PC-9 (cell line): ENCODE data around the gene PCGF3. TPM values are rescaled to one million over a fixed set of nuclear protein-coding genes. Genes with fewer than 3 reads are reported as not detected.
"Not testable (repeated sequence)": the region's sequence is repeated elsewhere in the genome, so short reads cannot be mapped to it uniquely, and the experiment has no call there.

Source experiments
- BruUV-seq: library from RNA; stranded (reverse); fragments of 400-500 nt; replicated peaks from 2 replicates; lab custom pipeline; 2021; lab: Mats Ljungman, UMichigan
- CTCF ChIA-PET: fragments of 300-600 bp; sonication (Branson Sonifier 250); formaldehyde crosslinking; loops from one replicate; lab custom pipeline; 2022; ENCODE audit warnings: antibody characterized with exemption; lab: Charles Lee
- POLR2A ChIA-PET: fragments of 300-600 bp; sonication (Branson Sonifier 250); formaldehyde crosslinking; loops from one replicate; lab custom pipeline; 2022; ENCODE audit warnings: antibody characterized with exemption; ENCODE audit not compliant: unreplicated experiment; lab: Charles Lee
- DNase-seq, 2 experiments: peaks; one replicate each; pipeline versions ENCODE4 v3.0.0 to v3.0.0-alpha.2; 2015 to 2022; ENCODE audit warnings: mixed read lengths in 1 of 2
- H2AFZ ChIP-seq: fragments of 200-600 bp; sonication (generic); 2 replicates; pipeline ENCODE4 v1.8.1; 2017; ENCODE audit warnings: antibody characterized with exemption
- H3F3A ChIP-seq: fragments of 200-600 bp; sonication (generic); 2 replicates; pipeline ENCODE4 v1.8.1; 2017; ENCODE audit warnings: antibody characterized with exemption, mild to moderate bottlenecking, low read depth; ENCODE audit not compliant: insufficient read depth
- H3K27ac ChIP-seq: fragments of 200-600 bp; sonication (generic); 2 replicates; pipeline ENCODE4 v1.6.1; 2016; ENCODE audit warnings: mixed run types
- H3K27me3 ChIP-seq: fragments of 200-600 bp; sonication (generic); 2 replicates; pipeline ENCODE4 v1.6.1; 2016; ENCODE audit warnings: low read depth, mixed run types; ENCODE audit not compliant: insufficient read depth
- H3K36me3 ChIP-seq: fragments of 200-600 bp; sonication (generic); 2 replicates; pipeline ENCODE4 v1.6.1; 2016; ENCODE audit warnings: low read depth, mixed run types
- H3K4me1 ChIP-seq: fragments of 200-600 bp; sonication (generic); replicated peaks from 2 replicates; pipeline ENCODE4 v1.6.1; 2016; ENCODE audit warnings: mixed run types; ENCODE audit not compliant: insufficient read depth
- H3K4me2 ChIP-seq: fragments of 200-600 bp; sonication (generic); 2 replicates; pipeline ENCODE4 v1.6.1; 2017; ENCODE audit warnings: mixed run types
- H3K4me3 ChIP-seq: fragments of 200-600 bp; sonication (generic); 2 replicates; pipeline ENCODE4 v1.6.1; 2016; ENCODE audit warnings: mixed run types
- H3K79me2 ChIP-seq: fragments of 200-600 bp; sonication (generic); 2 replicates; pipeline ENCODE4 v1.6.1; 2017; ENCODE audit warnings: low read depth, mixed run types
- H3K9me2 ChIP-seq: fragments of 200-600 bp; sonication (generic); 2 replicates; pipeline ENCODE4 v1.8.1; 2017; ENCODE audit warnings: mild to moderate bottlenecking; ENCODE audit not compliant: insufficient read depth
- H3K9me3 ChIP-seq: fragments of 200-600 bp; sonication (generic); 2 replicates; pipeline ENCODE4 v1.8.1; 2016; ENCODE audit warnings: low read depth; ENCODE audit not compliant: insufficient read depth
- H4K20me1 ChIP-seq: fragments of 200-600 bp; sonication (generic); 2 replicates; pipeline ENCODE4 v1.8.1; 2017; ENCODE audit not compliant: insufficient read depth
- CTCF ChIP-seq: fragments of 200-600 bp; sonication (generic); conservative IDR thresholded peaks from 2 replicates; pipeline ENCODE4 v1.6.1; 2017; ENCODE audit warnings: mixed run types, antibody characterized with exemption, mild to moderate bottlenecking, moderate library complexity
- EZH2 ChIP-seq: fragments of 200-600 bp; sonication (generic); IDR thresholded peaks from 2 replicates; pipeline ENCODE4 v1.8.0; 2017; ENCODE audit warnings: antibody characterized with exemption, low read depth
- intact Hi-C: fragments of 100-400 bp; cut with micrococcal nuclease; formaldehyde crosslinking; loops from one replicate; pipeline ENCODE4 v1.10.0; 2022; ENCODE audit not compliant: unreplicated experiment
- total RNA-seq: library from RNA; stranded (reverse); gene quantifications from 2 replicates; pipeline ENCODE4 v1.2.3, GENCODE V29; 2021

PCGF3 gene
- total RNA-seq, 1 experiment from 2014 or later: 60.8 TPM

- Histone ChIP-seq H4K20me1 (peaks cover 60% of the 10 kb centered on the region), H3K4me2 (no peak overlapping the region; the same call in 1 of the 2 replicates)
- intact Hi-C loops: no loop called here
These were observed 73.9 kb downstream of the PCGF3 start for GRCh38 chr4:779555-779954.

GRCh38 chr4:780255-780654 lies 74.6 kb downstream of the PCGF3 start:
- peak overlapping the region; percentile 98 for H3K4me2 ChIP-seq
- H3K27me3 ChIP-seq, H3K9me2 ChIP-seq, CTCF ChIA-PET, H2AFZ ChIP-seq, POLR2A ChIA-PET, H3K9me3 ChIP-seq, DNase-seq: not testable (repeated sequence)
- H4K20me1 ChIP-seq: peaks cover 53% of the 10 kb centered on the region
- peaks cover 63% of the 10 kb centered on the region for H3K79me2 ChIP-seq
- peak overlapping the region; percentile 92; the same call in 1 of the 2 replicates for H3K27ac ChIP-seq
- peaks cover 57% of the 10 kb centered on the region; the same call in 1 of the 2 replicates for H3F3A ChIP-seq
- H3K4me1 ChIP-seq: peaks cover 24% of the 10 kb centered on the region
- TSS peak; percentile 43 for BruUV-seq
- peaks cover 38% of the 10 kb centered on the region for H3K36me3 ChIP-seq
- intact Hi-C loops: loop anchor here (10.0 kb wide), 1 partner anchor 55 kb away; no protein-coding TSS in a partner anchor
- H3K4me3 ChIP-seq: peak overlapping the region; percentile 90

More at GRCh38 chr4:779555-779954, 73.9 kb downstream of the PCGF3 start:
- Histone ChIP-seq H3F3A (peaks cover 60% of the 10 kb centered on the region; the same call in 1 of the 2 replicates), H3K4me3 (peak overlapping the region; percentile 90; the same call in 1 of the 2 replicates), H3K27ac (no peak overlapping the region), H3K27me3 (no peaks in the 10 kb centered on the region), H3K79me2 (peaks cover 70% of the 10 kb centered on the region), H3K36me3 (peaks cover 44% of the 10 kb centered on the region), H3K4me1 (peaks cover 24% of the 10 kb centered on the region), H3K9me2 (no peaks in the 10 kb centered on the region), H3K9me3 (no peaks in the 10 kb centered on the region), H2AFZ (no peak overlapping the region)
- POLR2A ChIA-PET: interaction anchor here (0.6 kb wide), 1 partner anchor 166 kb away, joined by 5 read pairs; no protein-coding TSS in a partner anchor
- no TSS peak for BruUV-seq
- no peak for TF ChIP-seq CTCF
- no peak for TF ChIP-seq EZH2
- CTCF ChIA-PET: no interaction called here
- DNase-seq: no peak

GRCh38 chr4:780716-781492 lies 75.3 kb downstream of the PCGF3 start:
- ChIA-PET CTCF (no interaction called here), POLR2A (interaction anchor here (0.5 kb wide), 1 partner anchor 47 kb away, joined by 11 read pairs; no protein-coding TSS in a partner anchor)
- H3F3A ChIP-seq: peaks cover 52% of the 10 kb centered on the region; the same call in 1 of the 2 replicates
- TF ChIP-seq EZH2: no peak
- no peak for TF ChIP-seq CTCF
- H3K4me1 ChIP-seq: peaks cover 24% of the 10 kb centered on the region
- no peaks in the 10 kb centered on the region for H3K9me3 ChIP-seq
- peaks cover 32% of the 10 kb centered on the region for H3K36me3 ChIP-seq
- no peaks in the 10 kb centered on the region for H3K27me3 ChIP-seq
- H3K79me2 ChIP-seq: peaks cover 56% of the 10 kb centered on the region
- H3K9me2 ChIP-seq: no peaks in the 10 kb centered on the region
- no peak for DNase-seq
- intact Hi-C loops: loop anchor here (10.0 kb wide), 1 partner anchor 54 kb away; no protein-coding TSS in a partner anchor
- H2AFZ ChIP-seq: peak overlapping the region; percentile 70
- peak overlapping the region; percentile 92 for H3K27ac ChIP-seq
- H3K4me3 ChIP-seq: peak overlapping the region; percentile 90
- H4K20me1 ChIP-seq: peaks cover 47% of the 10 kb centered on the region
- BruUV-seq: no TSS peak
- peak overlapping the region; percentile 98 for H3K4me2 ChIP-seq
